Right forelimb (tissue), 1 donor: ENCODE data around the gene UBTD1.
"Not testable (repeated sequence)": the region's sequence is repeated elsewhere in the genome, so short reads cannot be mapped to it uniquely, and the experiment has no call there.

Experiments used
- DNase-seq: peaks from one replicate; pipeline ENCODE4 v3.0.0-alpha.2; 2018

The UBTD1 gene, protein sequence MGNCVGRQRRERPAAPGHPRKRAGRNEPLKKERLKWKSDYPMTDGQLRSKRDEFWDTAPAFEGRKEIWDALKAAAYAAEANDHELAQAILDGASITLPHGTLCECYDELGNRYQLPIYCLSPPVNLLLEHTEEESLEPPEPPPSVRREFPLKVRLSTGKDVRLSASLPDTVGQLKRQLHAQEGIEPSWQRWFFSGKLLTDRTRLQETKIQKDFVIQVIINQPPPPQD

DNA sequence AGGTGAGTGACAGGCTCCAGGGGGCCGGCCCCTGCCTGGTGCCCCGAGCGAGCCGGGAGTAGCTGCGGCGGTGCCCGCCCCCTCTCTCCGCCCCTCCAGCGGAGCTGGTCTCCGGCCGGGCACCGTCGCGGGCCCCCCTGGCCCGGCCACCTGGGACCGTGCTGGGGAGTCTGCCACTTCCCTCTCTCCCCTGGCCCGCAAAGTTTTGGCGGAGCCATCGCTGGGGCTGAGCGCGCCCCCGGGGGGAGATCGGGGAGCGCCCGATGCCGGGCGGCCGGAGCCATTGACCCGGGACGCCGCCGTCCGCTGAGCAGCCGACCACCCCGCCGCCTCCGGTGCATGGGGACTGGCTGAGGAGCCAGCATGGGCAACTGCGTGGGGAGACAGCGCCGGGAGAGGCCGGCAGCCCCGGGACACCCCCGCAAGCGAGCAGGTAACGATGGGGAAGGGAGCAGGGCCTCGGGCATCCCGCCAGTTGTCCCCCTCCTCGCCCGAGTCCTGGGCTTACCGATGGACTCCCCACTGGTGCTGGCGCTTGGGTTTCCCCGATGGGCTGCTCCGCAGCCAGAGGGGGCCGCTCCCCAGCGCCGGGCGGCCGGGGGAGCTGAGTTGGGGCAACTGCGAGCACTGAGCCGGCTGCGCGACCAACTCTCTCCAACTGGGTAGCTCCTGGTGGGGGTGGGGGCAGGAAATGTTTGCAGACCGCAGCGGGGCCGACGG lies at the start of gene UBTD1:
TSS of gene UBTD1 (plus strand) at position 84 of the 720 bp plus-strand sequence. CDS start at position 364, 280 bp downstream.
- peak; percentile 70 for DNase-seq

DNA sequence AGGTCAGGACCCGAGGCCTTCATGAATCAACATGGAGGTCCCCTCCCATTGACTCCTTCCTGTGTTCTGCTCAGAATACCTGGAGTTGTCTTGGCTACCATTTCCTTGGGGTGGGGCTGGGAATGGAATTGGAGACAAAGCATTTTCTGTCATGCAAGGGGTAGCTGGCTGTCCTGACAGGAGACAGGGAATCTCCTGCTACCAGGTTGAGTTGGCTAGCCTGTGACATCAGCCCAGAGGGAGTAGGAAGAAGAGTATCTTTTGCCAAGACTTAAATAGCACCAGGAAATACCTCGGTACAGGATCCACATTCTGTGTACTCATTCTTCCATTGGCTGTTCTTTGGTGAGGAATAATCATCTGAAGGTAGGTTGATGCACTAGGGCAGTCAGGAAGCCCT lies 47.9 kb upstream of the UBTD1 start:
- DNase-seq, result no peak

DNA sequence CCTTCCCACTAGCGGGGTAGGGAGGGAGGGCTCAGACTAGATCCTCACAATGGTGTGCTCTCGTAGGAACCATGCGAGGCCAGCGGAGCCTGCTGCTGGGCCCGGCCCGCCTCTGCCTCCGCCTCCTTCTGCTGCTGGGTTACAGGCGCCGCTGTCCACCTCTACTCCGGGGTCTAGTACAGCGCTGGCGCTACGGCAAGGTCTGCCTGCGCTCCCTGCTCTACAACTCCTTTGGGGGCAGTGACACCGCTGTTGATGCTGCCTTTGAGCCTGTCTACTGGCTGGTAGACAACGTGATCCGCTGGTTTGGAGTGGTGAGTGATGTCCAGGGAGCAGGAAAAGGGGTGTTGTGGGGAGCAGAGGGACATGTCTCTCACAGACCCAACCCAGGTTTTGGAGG lies 47.1 kb upstream of the UBTD1 start:
- no peak for DNase-seq

- no peak for DNase-seq
Observed at GRCh38 chr10:97452352-97452751, 46.4 kb upstream of the UBTD1 start.

DNA sequence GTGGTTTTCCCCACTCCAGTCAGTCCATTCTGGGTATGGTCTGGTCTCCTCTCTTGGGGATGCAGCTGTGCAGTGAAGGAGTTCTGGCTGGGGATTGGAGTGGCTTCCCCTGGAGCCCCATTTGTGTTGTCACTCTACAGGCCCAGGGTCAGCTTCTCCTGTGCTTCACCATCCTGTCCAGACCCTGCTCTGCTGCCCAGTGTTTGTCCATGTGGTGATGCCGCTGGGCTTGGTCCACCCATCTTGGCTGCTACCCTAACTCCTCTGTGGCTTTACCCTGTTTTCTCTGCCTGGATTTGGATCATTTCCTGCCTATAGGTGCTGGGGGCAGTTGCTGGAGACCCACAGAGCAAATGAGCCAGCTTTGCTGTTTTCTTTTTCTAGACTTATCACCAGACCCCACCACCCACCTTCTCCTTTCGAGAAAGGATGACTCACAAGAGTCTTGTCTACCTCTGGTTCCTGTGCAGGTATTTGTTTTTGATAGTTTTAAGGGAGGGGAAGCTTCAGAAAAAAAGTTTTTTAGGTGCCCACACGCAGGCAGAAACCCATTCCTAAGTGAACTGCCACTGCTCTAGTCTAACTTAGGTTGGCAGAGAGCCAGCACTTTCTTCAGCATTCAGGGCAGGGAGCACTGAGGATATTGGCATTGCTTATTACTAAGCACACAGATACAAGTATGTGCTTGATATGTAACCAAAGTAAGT lies 44.2 kb upstream of the UBTD1 start:
- no peak for DNase-seq

DNA sequence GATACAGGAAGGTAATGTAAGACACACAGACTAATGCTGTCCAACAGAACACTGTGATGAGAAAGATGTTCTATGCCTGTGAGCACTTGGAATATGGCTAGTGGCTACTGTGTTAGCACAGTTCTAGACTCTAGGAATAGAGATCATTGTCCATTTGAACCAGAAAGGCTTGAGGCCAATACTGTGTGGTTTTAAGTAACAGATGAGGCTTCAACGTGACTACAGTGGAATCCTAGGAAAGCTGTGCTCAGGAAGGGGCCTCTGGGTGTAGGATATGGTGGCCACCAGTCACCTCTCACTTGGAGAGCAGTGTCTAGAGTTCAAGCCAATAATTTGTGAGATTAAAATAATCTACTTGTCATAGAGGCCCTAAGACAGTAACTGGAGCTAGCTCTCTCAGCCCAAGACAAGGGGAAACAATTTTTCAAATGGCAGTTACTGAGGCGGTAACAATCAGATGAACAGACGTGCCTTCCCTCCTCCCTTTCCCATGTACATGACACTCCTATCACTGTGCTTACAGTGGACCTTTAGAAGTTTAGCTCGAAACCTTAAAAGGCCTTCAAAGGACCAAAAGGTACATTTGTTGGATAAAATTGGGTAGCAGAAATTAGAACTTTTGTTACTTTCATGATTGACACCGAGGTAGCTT lies 42.6 kb upstream of the UBTD1 start:
- no peak for DNase-seq

DNA sequence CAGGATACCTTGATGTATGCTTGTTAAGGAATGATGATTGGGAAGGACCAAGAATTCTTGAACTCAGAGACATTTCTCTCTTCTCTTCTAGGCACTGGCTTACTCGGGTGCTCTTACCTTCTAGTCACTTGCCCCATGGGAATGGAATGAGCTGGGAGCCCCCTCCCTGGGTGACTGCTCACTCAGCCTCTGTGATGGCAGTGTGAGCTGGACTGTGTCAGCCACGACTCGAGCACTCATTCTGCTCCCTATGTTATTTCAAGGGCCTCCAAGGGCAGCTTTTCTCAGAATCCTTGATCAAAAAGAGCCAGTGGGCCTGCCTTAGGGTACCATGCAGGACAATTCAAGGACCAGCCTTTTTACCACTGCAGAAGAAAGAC lies 42.0 kb upstream of the UBTD1 start:
- no peak for DNase-seq

GRCh38 chr10:97459111-97459510 lies 39.6 kb upstream of the UBTD1 start:
- no peak for DNase-seq

DNA sequence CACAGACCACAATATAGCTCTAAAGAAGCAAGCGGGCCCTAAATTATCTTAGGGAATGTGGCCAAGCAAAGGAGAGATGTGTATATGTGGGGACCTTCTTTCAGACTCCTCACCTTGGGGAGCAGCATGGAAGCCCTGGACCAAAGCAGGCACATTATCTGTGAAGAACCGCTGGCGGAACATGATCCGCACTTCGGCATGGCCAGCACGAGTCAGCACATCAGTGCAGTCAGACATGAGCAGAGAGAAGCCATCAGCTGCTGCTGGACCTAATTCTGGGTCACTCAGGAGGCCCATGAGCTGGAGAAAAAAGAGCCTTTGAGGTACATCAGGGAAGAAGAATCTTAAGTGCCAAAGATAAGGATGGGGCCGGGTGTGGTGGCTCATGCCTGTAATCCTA lies 38.8 kb upstream of the UBTD1 start:
- DNase-seq, result no peak

- no peak for DNase-seq
Observed at GRCh38 chr10:97462309-97462708, 36.4 kb upstream of the UBTD1 start.

- no peak for DNase-seq
Observed at GRCh38 chr10:97463363-97464132, 35.2 kb upstream of the UBTD1 start.

DNA sequence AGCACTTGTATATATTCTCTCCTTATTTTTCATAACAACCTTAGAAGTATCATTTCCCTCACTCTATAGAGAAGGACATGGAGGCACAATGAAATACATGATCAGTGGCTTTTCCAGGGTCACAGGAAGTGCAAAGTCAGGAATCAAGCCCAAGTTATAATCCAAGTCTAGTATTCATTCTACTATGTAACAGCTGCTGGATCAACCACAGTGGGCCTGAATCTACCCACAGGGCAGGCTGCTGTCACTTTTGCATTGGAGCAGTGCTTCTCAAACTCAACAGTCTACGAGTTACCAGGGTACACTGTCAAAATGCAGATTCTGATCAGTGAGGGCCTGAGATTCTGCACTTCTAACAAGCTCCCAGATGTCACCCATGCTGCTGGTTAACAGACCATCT lies 34.5 kb upstream of the UBTD1 start:
- no peak for DNase-seq

- DNase-seq, result no peak
Observed at GRCh38 chr10:97465982-97466381, 32.7 kb upstream of the UBTD1 start.

- no peak for DNase-seq
Observed at GRCh38 chr10:97466755-97467154, 32.0 kb upstream of the UBTD1 start.

DNA sequence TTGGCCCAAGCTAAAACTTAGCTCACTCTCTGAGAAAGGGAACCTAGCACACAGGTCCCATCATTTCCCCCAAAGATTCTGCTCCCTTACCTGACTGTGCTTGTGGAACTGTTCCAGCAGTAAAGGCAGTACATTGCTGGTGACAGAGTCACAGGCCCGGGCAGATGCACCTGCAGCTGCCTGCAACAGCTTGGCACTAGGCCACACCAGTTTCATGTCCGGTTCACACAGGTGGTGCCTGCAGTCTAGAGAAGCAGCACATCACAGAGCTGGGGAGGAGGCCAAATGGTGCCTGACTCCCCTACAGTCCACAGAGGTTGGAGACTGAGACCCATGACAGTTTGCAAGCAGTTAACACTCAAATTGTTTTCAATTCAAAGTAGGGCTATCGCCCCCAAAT lies 30.6 kb upstream of the UBTD1 start:
- DNase-seq, result no peak

GRCh38 chr10:97468781-97469180 lies 29.9 kb upstream of the UBTD1 start:
- not testable (repeated sequence) for DNase-seq

- no peak for DNase-seq
Observed at GRCh38 chr10:97474918-97475317, 23.8 kb upstream of the UBTD1 start.

DNA sequence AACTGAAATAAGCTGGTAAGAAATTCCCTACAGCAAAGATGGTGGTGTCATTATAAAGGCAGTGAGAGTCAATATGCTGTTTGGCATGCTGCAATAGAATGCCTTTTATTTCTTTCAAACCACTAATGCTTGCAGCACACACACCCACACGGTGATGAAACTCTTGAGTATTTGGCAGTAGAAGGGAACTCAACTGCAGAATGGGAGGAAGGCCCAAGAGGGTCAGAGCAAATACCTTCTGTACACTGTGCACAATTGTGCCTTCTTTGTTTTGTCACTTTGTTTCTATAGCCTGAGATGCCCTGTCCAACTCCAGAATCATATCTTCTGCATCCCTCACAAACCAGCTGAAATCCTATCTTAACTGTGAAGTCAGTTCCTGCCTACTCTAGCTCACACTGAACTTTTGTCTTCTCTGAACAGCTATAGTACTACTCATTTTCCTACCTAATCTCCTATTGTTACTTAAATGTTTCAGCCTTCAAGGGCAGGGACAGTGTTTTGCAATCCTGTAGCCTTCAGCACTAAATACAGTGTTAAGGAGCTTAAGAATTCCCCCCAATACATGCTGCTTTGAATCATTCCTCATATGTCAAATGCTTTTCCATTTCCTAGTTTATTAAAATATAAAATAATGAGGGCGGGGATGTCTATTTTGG lies 22.7 kb upstream of the UBTD1 start:
- DNase-seq, result no peak

DNA sequence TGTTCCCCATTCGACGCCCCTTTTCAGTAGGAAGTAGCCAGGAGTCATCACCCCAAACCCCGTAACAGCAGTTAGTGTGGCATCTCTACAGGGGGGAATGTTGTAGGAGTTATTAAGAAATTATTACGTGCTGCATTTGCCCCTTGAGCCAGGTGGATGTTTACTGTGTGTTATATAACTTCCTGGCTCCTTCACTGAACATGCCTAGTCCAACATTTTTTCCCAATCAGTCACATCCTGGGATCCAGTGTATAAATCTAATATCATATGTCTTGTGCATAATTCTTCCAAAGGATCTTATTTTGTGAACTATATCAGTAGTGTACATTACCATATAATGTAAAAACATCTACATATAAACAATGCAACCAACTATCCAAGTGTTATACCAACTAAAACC lies 19.3 kb upstream of the UBTD1 start:
- not testable (repeated sequence) for DNase-seq

GRCh38 chr10:97479939-97480338 lies 18.8 kb upstream of the UBTD1 start:
- no peak for DNase-seq

DNA sequence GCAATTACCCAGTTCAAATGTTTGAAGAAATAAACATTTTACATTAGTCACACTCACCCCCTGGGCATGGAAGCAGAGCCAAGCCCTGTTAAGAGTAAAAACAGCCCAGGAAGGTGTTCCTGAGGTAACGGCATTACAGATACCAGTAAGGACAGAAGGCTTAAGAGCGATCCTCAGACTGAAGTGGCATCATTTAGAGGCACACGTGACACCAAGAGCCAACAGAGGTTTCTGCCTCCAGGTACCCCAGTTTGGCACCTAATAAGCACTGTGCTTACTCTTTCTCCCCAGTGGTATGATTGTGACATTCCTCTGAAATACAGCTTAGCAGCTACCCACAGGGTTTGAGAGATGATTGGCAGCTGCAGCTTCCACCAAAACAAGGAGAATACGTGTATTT lies 17.7 kb upstream of the UBTD1 start:
- DNase-seq, result no peak

GRCh38 chr10:97482381-97482780 lies 16.3 kb upstream of the UBTD1 start:
- DNase-seq, result no peak
